ENCODE measurements around the gene CAMK1D.
"Not testable (repeated sequence)": the region's sequence is repeated elsewhere in the genome, so short reads cannot be mapped to it uniquely, and the experiment has no call there.

Gene CAMK1D

GRCh38 chr10:12533151-12533550 is 183.8 kb downstream of the CAMK1D start:
- no peak for DNase-seq

GRCh38 chr10:12533723-12534122 is 184.4 kb downstream of the CAMK1D start:
- DNase-seq: no peak

DNA sequence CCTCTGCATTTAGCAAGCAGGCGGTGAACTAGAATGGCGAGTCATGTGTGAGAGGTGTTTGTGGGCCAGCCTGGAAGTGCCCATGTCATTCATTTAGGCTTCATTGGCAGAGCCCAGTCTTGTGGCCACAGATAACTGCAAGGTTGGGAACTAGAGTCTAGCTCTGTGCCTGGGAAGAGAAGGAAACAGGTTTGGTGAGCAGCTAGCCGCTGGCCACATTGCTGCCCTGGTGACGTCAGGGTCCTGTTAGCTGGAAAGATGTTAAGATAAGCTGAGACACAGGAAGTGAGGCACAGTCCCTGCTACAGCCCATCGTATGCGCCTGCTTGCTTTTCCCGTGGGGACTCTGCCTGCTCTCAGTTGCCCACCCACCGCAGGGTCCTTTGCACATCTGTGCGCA is 185.5 kb downstream of the CAMK1D start:
- DNase-seq: no peak

DNA sequence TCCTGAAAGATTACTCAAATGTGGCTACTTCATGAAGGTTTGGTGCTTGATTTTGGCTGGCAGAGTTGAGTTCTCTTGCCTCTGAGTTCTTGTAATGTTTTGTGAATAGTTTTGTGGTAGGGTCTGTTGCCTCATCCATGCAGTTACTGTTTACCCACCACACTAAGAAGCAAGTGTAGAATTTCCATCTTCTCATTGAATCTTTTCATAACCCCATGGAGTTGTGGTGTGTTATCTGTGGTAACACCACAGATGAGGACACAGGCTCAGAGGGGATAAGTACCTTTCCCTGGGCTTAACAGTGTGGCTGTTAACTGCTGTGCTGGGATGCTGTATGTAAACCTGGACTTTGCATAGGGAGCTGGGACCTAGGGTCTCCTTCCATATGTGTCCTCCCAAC is 186.3 kb downstream of the CAMK1D start:
- no peak for DNase-seq

DNA sequence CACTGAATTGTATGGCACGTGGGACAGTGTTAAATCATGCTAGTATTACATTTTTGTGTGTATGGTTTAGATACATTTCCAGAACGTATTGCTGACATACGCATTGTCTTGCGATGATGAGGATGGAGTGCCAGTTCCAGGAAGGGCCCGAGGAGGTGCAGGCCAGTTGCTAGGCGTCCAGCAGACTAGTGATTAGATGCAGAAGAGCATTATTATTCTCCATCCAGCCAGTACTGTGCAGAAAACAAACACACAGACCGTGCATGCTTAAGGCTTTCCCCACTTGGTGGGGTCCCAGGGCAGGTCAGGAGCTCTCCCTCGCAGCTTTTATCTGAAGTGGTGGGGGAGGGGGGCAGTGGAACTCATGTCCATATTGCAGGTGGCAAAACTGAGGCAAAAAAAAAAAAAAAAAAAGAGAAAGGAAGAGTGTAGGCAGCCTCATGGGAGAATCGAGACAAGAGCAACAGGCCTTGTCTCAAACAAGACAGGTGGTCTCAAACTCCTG is 189.2 kb downstream of the CAMK1D start:
- no peak for DNase-seq

DNA sequence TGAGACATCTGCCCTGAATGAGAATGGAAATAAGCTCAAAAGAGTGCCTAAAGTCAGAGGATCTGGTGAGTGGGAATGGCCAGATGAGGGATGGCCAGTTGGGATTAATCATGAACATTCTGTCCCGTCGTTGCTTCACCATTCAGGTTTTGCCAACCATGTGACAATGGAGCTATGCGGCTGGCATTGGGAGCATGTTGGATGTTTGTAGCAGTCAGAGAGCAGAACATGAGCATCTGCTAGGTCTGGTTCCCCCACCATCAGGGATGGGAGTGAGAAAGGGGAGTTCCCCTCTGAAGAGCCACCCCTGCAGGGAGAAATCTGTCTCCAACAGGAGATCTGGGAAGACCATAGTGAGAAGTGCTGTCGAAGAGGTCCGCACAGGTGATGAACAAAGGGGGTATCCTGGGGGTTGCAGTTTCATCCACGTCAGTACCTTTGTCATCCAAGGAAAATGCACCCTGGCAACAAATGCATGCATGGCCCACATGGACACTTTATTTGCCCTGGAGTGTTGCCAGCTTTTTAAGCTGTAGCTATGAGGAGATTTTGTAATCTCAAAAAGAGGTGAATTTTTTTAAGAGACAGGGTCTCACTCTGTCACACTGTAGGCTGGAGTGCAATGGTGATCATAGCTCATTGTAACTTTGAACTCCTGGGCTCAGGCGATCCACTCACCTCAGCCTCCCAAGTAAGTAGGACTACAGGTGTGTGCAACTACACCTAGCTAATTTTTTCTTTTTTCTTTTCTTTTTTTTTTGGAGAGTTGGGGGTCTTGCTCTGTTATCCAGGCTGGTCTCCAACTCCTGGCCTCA is 190.2 kb downstream of the CAMK1D start:
- DNase-seq: no peak

- DNase-seq: no peak
These were observed 191.0 kb downstream of the CAMK1D start for GRCh38 chr10:12540341-12540781.

DNA sequence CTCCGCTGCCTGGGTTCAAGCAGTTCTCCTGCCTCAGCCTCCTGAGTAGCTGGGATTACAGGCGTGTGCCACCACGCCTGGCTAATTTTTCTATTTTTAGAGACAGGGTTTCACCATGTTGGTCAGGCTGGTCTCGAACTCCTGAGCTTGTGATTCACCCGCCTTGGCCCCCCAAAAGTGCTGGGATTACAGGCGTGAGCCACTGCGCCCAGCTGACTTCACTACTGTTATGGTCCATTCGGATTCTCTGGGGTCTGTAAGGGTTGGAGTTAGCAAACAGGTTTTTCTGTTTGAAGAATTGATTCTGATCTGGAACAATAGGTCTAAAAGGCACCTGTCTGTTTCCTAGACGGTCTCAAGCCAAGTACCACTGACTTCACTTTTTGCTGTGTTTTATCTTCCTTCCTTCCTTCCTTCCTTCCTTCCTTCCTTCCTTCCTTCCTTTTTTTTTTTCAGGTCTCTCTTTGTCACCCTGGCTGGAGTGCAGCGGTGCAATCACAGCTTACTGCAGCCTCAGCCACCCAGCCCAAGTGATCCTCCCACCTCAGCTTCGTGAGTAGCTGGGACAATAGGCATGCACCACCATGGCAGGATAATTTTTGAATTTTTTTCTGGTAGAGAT is 192.2 kb downstream of the CAMK1D start:
- DNase-seq: no peak

DNA sequence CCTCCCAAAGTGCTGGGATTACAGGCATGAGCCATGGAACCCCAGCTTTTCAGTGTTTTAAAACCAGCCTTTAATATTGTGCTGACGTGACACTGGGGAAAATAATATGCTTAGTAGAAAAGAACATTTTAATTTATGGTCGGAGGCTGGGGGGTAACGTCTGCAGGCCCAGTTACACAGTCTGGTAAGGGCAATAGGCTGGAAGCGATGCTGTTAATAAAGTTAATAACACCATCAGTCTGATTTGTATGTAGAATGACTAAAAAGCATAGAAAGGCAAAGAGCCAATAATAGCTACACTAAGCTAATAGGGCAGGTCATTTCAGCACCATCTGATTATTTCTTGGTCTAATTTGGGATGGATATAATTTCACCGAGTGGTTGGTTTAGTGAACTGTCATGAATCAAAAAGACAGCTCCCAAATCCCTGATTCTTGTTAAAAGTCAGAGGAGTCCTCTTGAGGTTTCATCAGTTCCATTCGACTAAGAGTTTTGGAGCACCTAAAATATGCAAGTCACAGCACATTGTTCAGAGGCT is 192.9 kb downstream of the CAMK1D start:
- DNase-seq: no peak

DNA sequence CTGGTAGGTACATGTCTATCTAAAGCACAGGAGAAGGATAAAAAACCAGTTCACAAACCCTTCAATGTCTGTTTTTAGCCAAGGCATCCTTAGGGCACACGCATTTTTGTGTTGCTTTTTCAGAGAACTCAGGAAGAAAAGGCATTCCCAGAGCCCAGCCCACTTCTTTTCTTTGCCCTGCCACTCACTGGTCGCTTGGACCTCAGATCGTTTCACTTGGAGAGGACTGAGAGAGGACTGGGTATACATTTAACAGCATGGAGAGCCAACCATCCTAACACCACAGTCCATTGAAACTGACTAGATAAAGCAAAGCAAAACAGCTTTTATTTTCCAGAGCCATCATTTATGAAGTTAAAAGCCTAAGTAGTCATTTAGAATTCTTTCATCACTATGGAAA is 194.2 kb downstream of the CAMK1D start:
- DNase-seq: no peak

- DNase-seq: not testable (repeated sequence)
These were observed 196.9 kb downstream of the CAMK1D start for GRCh38 chr10:12546160-12546802.

GRCh38 chr10:12547301-12547771 is 198.0 kb downstream of the CAMK1D start:
- DNase-seq: no peak

GRCh38 chr10:12549297-12549696 is 199.9 kb downstream of the CAMK1D start:
- no peak for DNase-seq

- no peak for DNase-seq
These were observed 201.6 kb downstream of the CAMK1D start for GRCh38 chr10:12550994-12551393.

DNA sequence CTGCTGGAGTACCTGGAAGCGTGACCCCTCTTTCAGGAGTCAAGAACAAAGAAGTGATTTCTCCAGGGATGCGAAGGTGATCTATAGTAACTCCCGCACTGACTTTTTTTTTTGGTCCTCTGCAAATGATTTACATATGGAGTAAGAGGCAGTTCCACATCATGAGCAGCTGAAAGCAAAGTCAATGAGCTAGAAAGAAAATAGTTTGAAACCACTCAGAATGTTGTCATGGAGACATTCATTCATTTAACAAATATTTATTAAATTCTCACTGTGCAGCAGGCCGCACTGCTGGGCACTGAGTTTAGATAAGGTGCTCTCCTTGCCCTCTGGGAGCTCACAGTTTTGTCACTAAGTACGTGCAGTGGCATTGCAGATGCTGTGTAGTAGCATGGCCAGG is 206.7 kb downstream of the CAMK1D start:
- no peak for DNase-seq

DNA sequence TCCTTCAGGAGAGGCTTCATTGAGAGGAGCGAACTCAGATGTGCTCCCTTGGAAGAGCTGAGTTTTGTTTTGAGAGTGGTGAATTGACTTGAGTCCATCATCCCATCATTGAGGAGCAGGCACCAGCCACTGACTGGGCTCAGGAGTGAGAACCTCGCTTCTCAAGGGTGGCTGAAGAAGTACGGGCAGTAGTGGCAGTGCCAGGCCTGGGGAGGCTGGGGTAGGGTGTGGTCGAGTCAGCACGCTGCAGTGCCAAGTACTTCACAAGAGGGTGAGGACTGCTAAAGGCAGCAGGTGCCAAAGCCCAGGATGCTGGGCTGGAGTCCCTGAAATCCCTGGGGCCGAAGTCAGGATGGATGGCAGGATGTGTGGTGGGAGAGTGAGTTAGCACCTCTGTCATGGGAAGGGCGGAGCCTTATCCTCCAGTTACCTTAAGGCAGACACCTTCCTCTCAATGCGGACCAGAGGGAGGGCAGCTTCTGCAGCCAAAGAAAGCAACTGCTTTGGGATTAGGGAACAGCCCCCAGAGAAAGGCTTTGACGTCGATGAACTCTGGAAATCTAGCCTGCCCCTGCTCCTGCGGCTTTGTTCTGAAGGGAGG is 210.3 kb downstream of the CAMK1D start:
- DNase-seq: no peak

GRCh38 chr10:12561307-12561706 is 212.0 kb downstream of the CAMK1D start:
- DNase-seq: no peak

DNA sequence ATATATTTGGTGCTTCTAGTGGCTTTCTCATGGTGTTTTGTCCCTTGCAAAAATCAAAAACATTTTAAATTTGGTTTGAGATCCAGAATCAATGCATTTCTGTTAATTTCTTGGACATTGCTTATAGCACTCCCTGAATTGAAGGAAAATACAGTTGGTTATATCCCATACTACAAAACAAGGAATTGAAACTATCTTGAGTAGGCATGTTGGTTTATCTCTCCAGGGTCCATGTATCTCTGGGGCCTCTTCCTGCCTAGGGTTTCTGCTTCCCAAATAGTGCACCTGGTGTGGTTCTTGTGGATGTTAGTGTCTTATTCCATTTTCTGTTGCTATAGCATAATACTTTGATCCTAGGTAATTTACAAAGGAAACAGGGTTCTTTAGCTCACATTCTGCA is 212.4 kb downstream of the CAMK1D start:
- no peak for DNase-seq

DNA sequence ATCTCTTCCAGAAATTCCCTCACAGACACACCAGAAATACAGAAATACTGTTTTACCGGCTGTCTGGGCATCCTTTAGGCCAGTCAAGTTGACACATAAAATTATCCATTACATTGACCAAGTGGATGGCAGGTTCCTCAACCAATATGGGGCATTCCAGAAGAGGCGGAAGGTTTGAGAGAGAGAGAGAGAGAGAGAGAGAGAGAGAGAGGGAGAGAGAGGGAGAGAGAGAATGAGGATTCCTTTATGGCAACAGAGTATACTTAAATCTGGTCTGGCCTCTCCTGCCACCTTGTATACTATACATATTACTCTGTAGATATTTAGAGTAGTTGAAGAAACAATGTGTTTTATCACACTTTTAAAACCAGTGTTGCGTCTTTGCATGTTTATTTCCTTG is 214.1 kb downstream of the CAMK1D start:
- DNase-seq: no peak

DNA sequence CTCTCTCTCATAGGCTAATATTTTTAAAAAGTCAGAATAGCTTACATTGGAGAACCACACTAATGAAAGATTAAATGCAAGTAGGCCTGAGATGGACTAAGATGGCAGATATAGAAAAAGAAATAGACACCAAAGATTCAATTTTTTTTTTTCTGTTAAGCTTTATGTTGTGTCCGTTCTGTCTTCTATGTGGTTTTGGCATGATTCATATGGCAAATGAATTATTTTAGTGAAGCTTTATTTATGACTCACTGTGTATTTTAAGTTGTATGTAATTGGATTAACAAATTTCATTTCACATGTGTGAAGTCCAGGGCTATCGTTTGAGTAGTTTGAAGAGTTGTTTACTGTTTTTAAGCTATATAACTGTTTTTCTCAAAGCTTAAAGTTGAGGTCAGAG is 214.8 kb downstream of the CAMK1D start:
- DNase-seq: no peak

DNA sequence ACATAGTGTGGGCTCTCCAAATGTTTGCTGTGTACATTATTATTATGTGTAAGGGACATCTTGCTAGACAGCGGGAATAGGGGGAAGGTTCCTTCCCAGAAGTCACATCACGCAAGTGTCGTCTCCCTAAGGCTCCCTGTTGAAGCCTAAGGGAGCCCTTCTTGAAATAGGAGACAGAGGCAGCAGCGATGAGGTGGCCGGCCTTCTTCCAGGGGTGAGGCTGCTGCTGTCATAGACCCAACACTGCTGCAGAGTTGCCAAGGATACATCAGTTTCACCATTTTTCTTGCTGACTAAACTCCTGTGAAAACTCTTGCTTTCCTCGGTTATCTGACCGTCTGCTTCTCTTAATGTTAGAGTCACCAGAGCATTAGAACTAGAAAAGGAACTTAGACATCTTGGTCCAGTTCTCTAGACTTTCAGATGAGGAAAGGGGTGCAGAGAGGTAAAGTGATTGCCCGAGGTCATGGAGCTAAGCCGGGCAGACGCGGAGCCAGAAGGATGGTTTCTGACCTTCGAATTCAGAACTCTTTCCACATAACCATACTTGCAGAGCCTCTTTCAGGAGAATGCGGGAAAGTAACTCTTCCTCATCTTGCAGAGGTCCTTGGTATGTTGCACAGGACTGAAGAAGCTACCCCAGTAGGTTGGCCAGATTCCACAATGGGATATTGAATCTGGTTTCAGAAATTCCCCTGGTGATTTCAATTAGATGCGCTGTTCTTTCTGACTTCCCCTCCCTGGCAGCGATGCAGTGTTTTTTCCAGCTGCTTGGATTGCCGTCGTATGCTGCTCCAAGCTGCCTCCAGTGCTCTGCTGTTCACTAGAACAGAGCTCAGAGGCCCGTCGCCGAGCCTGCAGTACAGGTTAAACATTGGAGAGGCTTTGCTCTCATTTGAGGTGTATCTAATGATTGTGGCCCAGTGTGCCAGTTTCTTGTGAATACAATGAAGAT is 217.1 kb downstream of the CAMK1D start:
- DNase-seq: no peak
